Stimulated activated CD8-positive, alpha-beta memory T cell treated with anti-CD3 and anti-CD28 coated beads, Interleukin-7, amount 100 ng/mL, for 48 hours (primary cell): ENCODE results near the gene ZNF597.

Source experiments
- DNase-seq, 2 donors: peaks; one replicate each; pipeline ENCODE4 v3.0.0-alpha.2; 2020; ENCODE audit warnings: low read depth in 1 of 2; ENCODE audit errors: extremely low read depth in 1 of 2

The ZNF597 gene

GRCh38 chr16:3457434-3458252, 14.3 kb upstream of the ZNF597 start:
- peak; percentile 78 to 81 for DNase-seq

- no peak for DNase-seq
Observed at GRCh38 chr16:3454631-3455147, 11.4 kb upstream of the ZNF597 start.

- no peak for DNase-seq
Observed at GRCh38 chr16:3454093-3454492, 10.8 kb upstream of the ZNF597 start.

- peak in 1 of 2 donors; percentile 32 for DNase-seq
Observed at GRCh38 chr16:3444032-3444388, 706 bp upstream of the ZNF597 start.

GRCh38 chr16:3439637-3440036, 3.7 kb downstream of the ZNF597 start:
- DNase-seq, result no peak

- no peak for DNase-seq
Observed at GRCh38 chr16:3434373-3434772, 8.9 kb downstream of the ZNF597 start.

- peak; percentile 43 to 64 for DNase-seq
Observed at GRCh38 chr16:3431779-3432219, 11.5 kb downstream of the ZNF597 start.

GRCh38 chr16:3413730-3414379, 29.4 kb downstream of the ZNF597 start:
- DNase-seq, result no peak

- no peak for DNase-seq
Observed at GRCh38 chr16:3408561-3409197, 34.6 kb downstream of the ZNF597 start.

GRCh38 chr16:3401719-3402397, 41.4 kb downstream of the ZNF597 start:
- DNase-seq, result no peak

- peak; percentile 98 to 99 for DNase-seq
Observed at GRCh38 chr16:3400779-3401688, 42.3 kb downstream of the ZNF597 start, which contains the start of the genes ZNF174 and ZSCAN32. TSS of gene ZNF174 (plus strand) at chr16:3401215. CDS start at chr16:3402005, 790 bp downstream. TSS of gene ZSCAN32 (minus strand) at chr16:3401004. CDS start at chr16:3397557, 3,447 bp downstream.

- DNase-seq, result no peak
Observed at GRCh38 chr16:3400446-3400778, 42.9 kb downstream of the ZNF597 start.

GRCh38 chr16:3389663-3390338, 53.5 kb downstream of the ZNF597 start:
- no peak for DNase-seq

GRCh38 chr16:3388325-3388724, 55.0 kb downstream of the ZNF597 start:
- no peak for DNase-seq

GRCh38 chr16:3383045-3383448, 60.3 kb downstream of the ZNF597 start:
- DNase-seq, result no peak
